Measurements from ENCODE around the gene TPRG1L. TPM values are rescaled to one million over a fixed set of nuclear protein-coding genes. Genes with fewer than 3 reads are reported as not detected.

The TPRG1L gene
- total and polyA plus RNA-seq, 10 of the 15 experiments (the other 5 are each of a cell fraction or from before 2014, with no cell fraction given): 1.5 to 16.5 (median 8.0) TPM

GRCh38 chr1:3661631-3662030 lies 36.8 kb downstream of the TPRG1L start:
- Histone ChIP-seq H3K4me1 (ENCODE audit: control insufficient read depth, insufficient read depth, low read length) (peaks cover 63% of the 10 kb centered on the region), H4K20me1 (ENCODE audit: control insufficient read depth, insufficient read depth) (no peaks in the 10 kb centered on the region), H3K27me3 (replicated peaks in 1 of 2; ENCODE audit: control insufficient read depth in 2 of 2, insufficient read depth in 2 of 2, low read length in 1 of 2) (no peaks in the 10 kb centered on the region), H3K9ac (ENCODE audit: control insufficient read depth, insufficient read depth, low read length) (no peak overlapping the region), H3K9me3 (replicated peaks; ENCODE audit: control insufficient read depth, insufficient read depth, low read length) (no peaks in the 10 kb centered on the region), H3K4me2 (ENCODE audit: control insufficient read depth, insufficient read depth) (no peak overlapping the region), H3K79me2 (ENCODE audit: control insufficient read depth, insufficient read depth, low read length) (peaks cover 86% of the 10 kb centered on the region), H3K27ac (ENCODE audit: control insufficient read depth, insufficient read depth) (no peak overlapping the region), H3K36me3 (ENCODE audit: control insufficient read depth in 2 of 2, insufficient read depth in 2 of 2, low read length in 1 of 2) (peaks cover 0 to 2% of the 10 kb centered on the region in 2 experiments; a peak in 2 of 4 replicates), H3K4me3 (no peak overlapping the region), H2AFZ (ENCODE audit: control insufficient read depth, low read depth, low read length) (no peak overlapping the region)
- ATAC-seq: no peak
- no peak for DNase-seq (ENCODE audit: low read depth, low spot score)
- in situ Hi-C loops (cut with MboI): no loop called here
- TF ChIP-seq RCOR1 (conservative IDR thresholded peaks at IDR 0.05; ENCODE audit: low read depth, low read length) (no peak), BCL3 (IDR thresholded peaks at IDR 0.05; ENCODE audit: borderline replicate concordance, insufficient read depth, low read depth, low read length, poor library complexity, severe bottlenecking) (no peak), RELA (IDR thresholded peaks at IDR 0.05; ENCODE audit: borderline replicate concordance, partially characterized antibody) (no peak), POU2F2 (IDR thresholded peaks at IDR 0.05; ENCODE audit: borderline replicate concordance, low read depth, low read length) (no peak), ATF2 (IDR thresholded peaks at IDR 0.05; ENCODE audit: low read length) (no peak), ELK1 (IDR thresholded peaks at IDR 0.05; ENCODE audit: low read depth, low read length) (no peak), PBX3 (IDR thresholded peaks at IDR 0.05; ENCODE audit: insufficient replicate concordance, low read depth, low read length) (no peak), ZBTB33 (IDR thresholded peaks at IDR 0.05) (no peak), POLR2AphosphoS5 (IDR thresholded peaks at IDR 0.05; ENCODE audit: low read length) (no peak)
- POLR2A ChIA-PET: interaction anchor here (0.7 kb wide), 1 partner anchor 12 kb away, joined by 3 read pairs; no protein-coding TSS in a partner anchor
- BruUV-seq (replicated peaks): no TSS peak
- FAIRE-seq: no peak
- RAD21 ChIA-PET (ENCODE audit: unreplicated experiment): interaction anchor here (1.1 to 1.7 kb wide), 2 partner anchors 11 to 16 kb away, joined by 3 to 5 read pairs; no protein-coding TSS in a partner anchor
- SMC1A ChIA-PET (ENCODE audit: uncharacterized antibody, unreplicated experiment): interaction anchor here (1.0 kb wide), 1 partner anchor 16 kb away, joined by 3 read pairs; no protein-coding TSS in a partner anchor
- CTCF ChIA-PET: interaction anchor here (6.7 kb wide), 1 partner anchor 8 kb away, joined by 91 read pairs; the partner anchor contains the start of gene TP73
- intact Hi-C loops (cut with micrococcal nuclease; ENCODE audit: unreplicated experiment): no loop called here
- 83% methylated on average over 4 of the region's 4 CpGs for WGBS (ENCODE audit: insufficient coverage, insufficient replicate concordance, low lambda C conversion rate, missing lambda C conversion rate)

Measured in GM12878 (cell line).